ENCODE results near the gene ANKRD13B. TPM values are rescaled to one million over a fixed set of nuclear protein-coding genes. Genes with fewer than 3 reads are reported as not detected.

The ANKRD13B gene
- total RNA-seq, 4 donors from 2014 or later = 19.0 to 50.1 (median 26.4) TPM

- DNase-seq (ENCODE audit: low spot score in 2 of 2) = peak; percentile 43 to 50
- H3K36me3 ChIP-seq = peaks cover under 1 to 14% (median 6%) of the 10 kb centered on the region in 3 donors
- peaks cover 0 to 61% (median 26%) of the 10 kb centered on the region in 4 donors for H3K4me1 ChIP-seq
- 2 to 8% methylated on average over 5 to 56 of the region's 94 CpGs for WGBS, 2 donors
- peak; percentile 62 for TF ChIP-seq POLR2A (IDR thresholded peaks at IDR 0.05)
- peak in 1 of 5 experiments; percentile 6 for TF ChIP-seq CTCF (IDR thresholded peaks at IDR 0.05)
- peak in 1 of 2 donors; percentile 79 for TF ChIP-seq EP300 (IDR thresholded peaks at IDR 0.05)
- H3K4me3 ChIP-seq = peak within 1 kb of the TSS; percentile 39 to 82 (median 81)
- H3K27ac ChIP-seq = peak within 1 kb of the TSS; percentile 65 to 94 (median 91)
- no peaks in the 10 kb centered on the region for H3K27me3 ChIP-seq
- H3K9me3 ChIP-seq = no peaks in the 10 kb centered on the region
These were observed 26.2 kb upstream of the ANKRD13B start, which contains the start of gene ABHD15 for GRCh38 chr17:29566473-29567303. Gene ABHD15, minus strand, starts transcription at chr17:29567037. Its CDS starts 71 bp downstream, at chr17:29566966.

- peak overlapping the region; percentile 12 to 94 (median 91) for H3K27ac ChIP-seq
- WGBS, 2 donors = 0% methylated on average over 2 to 19 of the region's 27 CpGs
- peak overlapping the region; percentile 39 to 82 (median 81) for H3K4me3 ChIP-seq
- no peaks in the 10 kb centered on the region for H3K9me3 ChIP-seq
- DNase-seq (ENCODE audit: low spot score in 2 of 2) = no peak
- peaks cover 0 to 9% (median 4%) of the 10 kb centered on the region in 3 donors for H3K36me3 ChIP-seq
- H3K4me1 ChIP-seq = peaks cover 0 to 67% (median 27%) of the 10 kb centered on the region in 4 donors
- no peaks in the 10 kb centered on the region for H3K27me3 ChIP-seq
- no peak for TF ChIP-seq CTCF (IDR thresholded peaks at IDR 0.05)
- no peak for TF ChIP-seq POLR2A (IDR thresholded peaks at IDR 0.05)
- no peak for TF ChIP-seq EP300 (IDR thresholded peaks at IDR 0.05)
These were observed 25.7 kb upstream of the ANKRD13B start for GRCh38 chr17:29567304-29567553.

GRCh38 chr17:29567554-29568330 lies 25.2 kb upstream of the ANKRD13B start:
- Histone ChIP-seq H3K4me3 (peak overlapping the region; percentile 39 to 82 (median 81)), H3K9me3 (no peaks in the 10 kb centered on the region), H3K27ac (peak overlapping the region; percentile 12 to 94 (median 91)), H3K4me1 (peaks cover 0 to 69% (median 32%) of the 10 kb centered on the region in 4 donors), H3K27me3 (no peaks in the 10 kb centered on the region), H3K36me3 (peaks cover 0 to 4% (median 0%) of the 10 kb centered on the region in 3 donors)
- DNase-seq (ENCODE audit: low spot score in 2 of 2) = peak; percentile 29 to 59
- TF ChIP-seq EP300 (IDR thresholded peaks at IDR 0.05) (no peak), CTCF (IDR thresholded peaks at IDR 0.05) (peak; percentile 33 to 62 (median 46))
- 1 to 2% methylated on average over 10 to 42 of the region's 63 CpGs for WGBS, 2 donors

- Histone ChIP-seq H3K27me3 (no peaks in the 10 kb centered on the region), H3K9me3 (no peaks in the 10 kb centered on the region), H3K36me3 (peaks cover 0 to 4% (median 0%) of the 10 kb centered on the region in 3 donors), H3K27ac (peak within 1 kb of the TSS; percentile 69 to 94 (median 91)), H3K4me3 (peak within 1 kb of the TSS; percentile 39 to 82 (median 81)), H3K4me1 (peaks cover 0 to 72% (median 41%) of the 10 kb centered on the region in 4 donors)
- 2 to 5% methylated on average over 25 to 37 of the region's 85 CpGs for WGBS, 2 donors
- peak; percentile 79 to 80 for DNase-seq (ENCODE audit: low spot score in 2 of 2)
- TF ChIP-seq CTCF (IDR thresholded peaks at IDR 0.05) (no peak), POLR2A (IDR thresholded peaks at IDR 0.05) (peak; percentile 32 to 72), EP300 (IDR thresholded peaks at IDR 0.05) (peak in 1 of 2 donors; percentile 66)
These were observed 24.3 kb upstream of the ANKRD13B start, which contains the start of gene TP53I13 for GRCh38 chr17:29568331-29569244. Gene TP53I13, plus strand, starts transcription at chr17:29568701. Its CDS starts 58 bp downstream, at chr17:29568759.

Measured in tibial nerve (tissue), 4 donors.